ENCODE data around the gene SETD1A.

The SETD1A gene

DNA sequence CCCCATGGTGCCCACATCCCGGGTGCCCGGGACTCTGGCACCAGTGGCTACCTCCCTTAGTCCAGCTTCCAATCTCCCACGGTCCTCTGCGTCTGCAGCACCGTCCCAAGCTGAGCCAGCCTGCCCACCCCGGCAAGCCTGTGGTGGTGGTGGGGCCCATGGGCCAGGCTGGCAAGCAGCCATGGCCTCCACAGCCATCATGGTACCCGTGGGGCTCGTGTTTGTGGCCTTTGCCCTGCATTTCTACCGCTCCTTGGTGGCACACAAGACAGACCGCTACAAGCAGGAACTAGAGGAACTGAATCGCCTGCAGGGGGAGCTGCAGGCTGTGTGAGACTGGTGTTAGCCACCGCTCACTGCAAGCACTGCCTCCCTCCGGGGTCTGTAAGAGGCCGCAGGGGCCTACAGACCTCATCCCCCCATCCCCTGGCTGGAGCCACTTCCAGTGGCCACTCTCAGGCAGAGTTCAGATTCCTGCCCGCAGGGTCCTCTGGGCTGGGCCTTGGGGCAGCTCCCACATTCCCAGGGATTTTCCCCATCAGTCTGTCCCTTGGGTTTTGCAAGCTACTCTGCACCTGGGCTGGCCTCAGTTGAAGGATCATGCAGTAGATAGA lies 3.9 kb upstream of the SETD1A start:
- peak in 1 of 2 donors; percentile 40 for DNase-seq (ENCODE audit: low read depth in 1 of 2, low spot score in 1 of 2)

DNA sequence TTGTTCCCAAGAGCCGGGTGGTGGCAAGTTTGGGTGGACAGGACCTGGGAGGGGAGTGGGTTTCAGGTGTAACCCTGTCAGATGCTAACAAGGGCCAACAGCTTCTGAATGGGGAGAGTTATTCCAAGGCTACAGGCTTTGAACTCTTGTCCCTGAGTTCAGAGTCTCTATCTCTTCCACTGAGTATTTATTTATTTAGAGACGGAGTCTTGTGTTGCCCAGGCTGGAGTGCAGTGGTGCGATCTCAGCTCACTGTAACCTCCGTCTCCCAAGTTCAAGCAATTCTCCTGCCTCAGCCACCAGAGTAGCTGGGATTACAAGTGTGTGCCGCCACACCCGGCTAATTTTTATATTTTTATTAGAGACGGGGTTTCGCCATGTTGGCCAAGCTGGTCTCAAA lies 2.6 kb upstream of the SETD1A start:
- no peak for DNase-seq (ENCODE audit: low read depth in 1 of 2, low spot score in 1 of 2)

DNA sequence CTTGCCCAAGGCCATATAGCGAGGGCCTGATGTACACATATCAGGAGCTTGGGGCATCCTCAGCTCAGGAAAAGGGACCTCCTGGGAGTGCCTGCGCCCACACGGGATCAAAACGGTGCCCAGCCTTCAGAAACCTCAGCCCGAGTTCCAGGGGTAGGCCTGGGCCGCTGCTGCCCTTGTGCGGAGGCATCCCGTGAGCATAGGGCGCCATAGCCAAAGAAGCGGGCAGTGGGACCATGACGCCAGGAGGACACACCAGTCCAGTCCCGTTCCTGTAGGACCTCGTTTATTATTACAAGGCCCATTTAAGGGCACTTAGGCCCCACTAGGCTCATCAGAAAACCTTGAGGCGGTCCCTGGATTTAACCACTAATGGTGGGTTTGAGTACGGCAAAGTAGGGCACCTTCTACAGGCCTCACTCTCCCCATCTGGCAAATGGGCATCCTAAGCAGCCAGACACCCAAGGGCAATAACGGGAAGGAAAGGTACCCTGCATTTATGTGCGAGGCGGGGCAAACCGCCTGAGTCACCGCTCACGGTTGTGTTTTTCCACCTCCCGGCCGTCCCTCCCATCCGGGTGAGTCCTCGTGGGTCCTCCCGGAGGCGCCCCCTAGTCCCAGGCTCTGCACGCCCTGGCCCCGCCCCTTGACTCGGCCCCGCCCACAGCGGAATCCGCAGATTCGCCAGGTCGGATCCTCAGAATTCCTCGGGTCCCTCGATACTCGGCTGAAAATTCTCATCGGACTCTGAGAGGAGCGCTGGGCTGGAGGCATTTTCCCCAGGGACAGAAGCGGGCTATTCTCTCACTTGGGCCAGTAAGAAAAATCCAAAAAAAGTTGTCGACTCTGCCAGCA lies 726 bp upstream of the SETD1A start:
- peak; percentile 77 to 83 for DNase-seq (ENCODE audit: low read depth in 1 of 2, low spot score in 1 of 2)

DNA sequence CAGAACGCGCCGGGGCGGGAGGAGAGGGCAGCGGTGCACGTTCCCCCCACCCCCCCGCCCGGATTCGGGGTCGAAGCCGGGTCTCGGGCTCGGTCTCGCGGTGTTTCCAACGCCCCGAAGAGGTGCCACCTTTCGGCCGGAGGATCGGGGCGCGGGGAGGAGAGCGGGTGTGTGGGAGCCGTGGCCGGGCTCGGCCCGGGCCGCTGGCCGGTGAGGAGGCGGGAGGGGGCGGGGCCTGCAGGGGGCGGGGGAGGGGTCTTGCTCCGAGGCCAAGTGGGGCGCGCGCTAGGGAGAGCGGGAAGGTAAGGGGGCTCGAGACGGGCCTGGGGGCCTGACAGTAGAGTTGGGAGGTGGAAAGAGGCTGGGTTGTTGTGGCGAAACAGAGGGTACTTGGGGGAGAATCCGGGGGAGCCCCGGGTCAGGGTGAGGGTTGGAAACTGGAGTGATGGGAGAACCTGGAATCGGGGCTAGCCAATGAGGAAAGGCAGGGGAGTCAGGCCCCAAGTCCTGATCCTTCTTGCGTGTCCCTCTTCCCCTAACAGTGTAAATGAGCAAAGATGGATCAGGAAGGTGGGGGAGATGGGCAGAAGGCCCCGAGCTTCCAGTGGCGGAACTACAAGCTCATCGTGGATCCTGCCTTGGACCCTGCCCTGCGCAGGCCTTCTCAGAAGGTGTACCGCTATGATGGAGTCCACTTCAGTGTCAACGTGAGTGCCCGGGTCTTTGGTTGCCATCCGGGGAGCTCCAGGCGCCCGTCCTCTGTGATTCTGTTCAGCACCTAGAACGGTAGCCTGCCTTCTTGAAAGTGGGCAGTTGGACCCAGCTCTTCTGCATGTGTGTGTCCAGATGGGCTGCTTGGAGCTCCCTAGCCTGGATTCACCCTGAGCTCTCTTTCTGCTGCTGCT lies 873 bp downstream of the SETD1A start:
- no peak for DNase-seq (ENCODE audit: low read depth in 1 of 2, low spot score in 1 of 2)

DNA sequence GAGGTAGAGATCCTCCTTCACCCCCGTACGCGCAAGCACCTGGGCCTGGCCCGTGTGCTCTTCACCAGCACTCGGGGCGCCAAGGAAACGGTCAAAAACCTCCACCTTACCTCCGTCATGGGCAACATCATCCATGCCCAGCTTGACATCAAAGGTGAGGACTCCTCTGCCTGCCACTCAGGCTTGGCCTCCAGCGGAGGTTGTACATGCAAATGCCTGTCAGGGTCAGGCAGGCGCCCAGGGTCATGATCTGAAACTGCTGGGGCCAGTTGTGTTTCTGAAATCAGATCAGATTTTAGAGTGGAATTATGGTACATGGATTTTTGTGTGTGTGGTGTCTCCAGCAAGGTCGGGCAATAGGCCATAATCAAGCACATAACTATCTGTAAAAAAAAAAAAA lies 3.8 kb downstream of the SETD1A start:
- no peak for DNase-seq (ENCODE audit: low read depth in 1 of 2, low spot score in 1 of 2)

DNA sequence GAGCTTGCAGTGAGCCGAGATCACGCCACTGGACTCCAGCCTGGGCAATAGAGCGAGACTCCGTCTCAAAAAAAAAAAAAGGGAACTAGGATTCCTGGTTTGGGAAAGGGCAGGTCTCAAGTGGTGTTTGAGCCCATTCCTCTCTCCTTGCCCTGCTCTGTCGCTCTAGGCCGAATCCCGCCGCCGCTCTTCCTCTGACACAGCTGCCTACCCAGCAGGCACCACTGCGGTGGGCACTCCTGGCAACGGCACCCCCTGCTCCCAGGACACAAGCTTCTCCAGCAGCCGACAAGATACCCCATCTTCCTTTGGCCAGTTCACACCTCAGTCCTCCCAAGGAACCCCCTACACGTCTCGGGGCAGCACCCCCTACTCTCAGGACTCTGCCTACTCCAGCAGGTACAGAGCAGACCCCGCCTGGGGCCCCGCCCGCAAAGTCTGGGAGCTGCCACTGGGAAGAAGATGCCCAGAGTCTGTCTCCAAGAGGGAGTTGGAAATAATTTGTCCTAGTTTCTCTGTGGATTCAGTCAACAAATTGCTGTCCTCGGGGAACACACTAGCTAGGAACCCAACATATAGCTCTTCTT lies 6.5 kb downstream of the SETD1A start:
- no peak for DNase-seq (ENCODE audit: low read depth in 1 of 2, low spot score in 1 of 2)

DNA sequence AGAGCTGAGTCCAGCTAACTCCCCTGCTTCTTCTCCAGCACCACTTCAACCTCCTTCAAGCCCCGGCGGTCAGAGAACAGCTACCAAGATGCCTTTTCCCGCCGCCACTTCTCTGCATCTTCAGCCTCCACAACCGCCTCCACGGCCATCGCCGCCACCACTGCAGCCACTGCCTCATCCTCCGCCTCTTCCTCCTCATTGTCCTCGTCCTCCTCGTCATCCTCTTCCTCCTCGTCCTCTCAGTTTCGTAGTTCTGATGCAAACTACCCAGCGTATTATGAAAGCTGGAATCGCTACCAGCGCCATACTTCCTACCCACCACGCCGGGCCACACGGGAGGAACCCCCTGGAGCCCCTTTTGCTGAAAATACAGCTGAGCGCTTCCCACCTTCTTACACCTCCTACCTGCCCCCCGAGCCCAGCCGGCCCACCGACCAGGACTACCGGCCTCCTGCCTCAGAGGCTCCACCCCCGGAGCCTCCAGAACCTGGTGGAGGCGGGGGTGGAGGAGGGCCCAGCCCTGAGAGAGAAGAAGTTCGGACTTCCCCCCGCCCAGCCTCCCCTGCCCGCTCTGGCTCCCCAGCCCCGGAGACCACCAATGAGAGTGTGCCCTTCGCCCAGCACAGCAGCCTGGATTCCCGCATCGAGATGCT lies 7.1 kb downstream of the SETD1A start:
- DNase-seq (ENCODE audit: low read depth in 1 of 2, low spot score in 1 of 2), result no peak

DNA sequence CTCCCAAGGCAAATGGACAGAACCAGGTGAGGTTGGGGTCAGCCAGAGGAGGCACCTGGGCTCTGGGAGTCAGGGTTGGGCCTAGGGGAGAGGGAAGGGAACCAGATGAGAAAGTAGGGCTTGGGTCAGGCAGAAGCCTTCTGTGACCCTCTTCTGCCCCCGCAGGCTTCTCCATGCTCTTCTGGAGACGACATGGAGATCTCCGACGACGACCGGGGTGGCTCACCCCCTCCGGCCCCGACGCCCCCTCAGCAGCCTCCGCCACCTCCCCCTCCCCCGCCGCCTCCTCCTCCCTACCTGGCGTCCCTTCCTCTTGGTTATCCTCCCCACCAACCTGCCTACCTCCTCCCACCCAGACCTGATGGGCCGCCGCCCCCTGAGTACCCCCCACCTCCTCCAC lies 7.9 kb downstream of the SETD1A start:
- no peak for DNase-seq (ENCODE audit: low read depth in 1 of 2, low spot score in 1 of 2)

DNA sequence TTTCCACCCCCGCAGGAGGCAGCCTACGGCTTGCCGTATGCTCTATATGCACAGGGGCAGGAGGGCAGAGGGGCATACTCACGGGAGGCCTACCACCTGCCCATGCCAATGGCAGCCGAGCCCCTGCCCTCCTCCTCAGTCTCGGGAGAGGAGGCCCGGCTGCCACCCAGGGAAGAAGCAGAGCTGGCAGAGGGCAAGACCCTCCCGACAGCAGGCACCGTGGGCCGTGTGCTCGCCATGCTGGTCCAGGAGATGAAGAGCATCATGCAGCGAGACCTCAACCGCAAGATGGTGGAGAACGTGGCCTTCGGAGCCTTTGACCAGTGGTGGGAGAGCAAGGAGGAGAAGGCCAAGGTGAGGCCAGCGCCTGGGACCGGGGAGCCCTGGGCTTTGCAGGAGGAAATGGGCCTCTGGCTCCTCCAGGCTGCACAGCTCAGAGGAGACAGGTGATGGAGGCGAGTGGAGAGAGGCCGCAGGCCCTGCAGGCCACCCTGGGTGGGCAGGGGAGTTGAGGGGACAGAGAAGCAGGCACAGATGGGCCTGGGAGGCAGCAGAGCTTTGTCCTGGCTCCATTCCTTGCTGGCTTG lies 8.6 kb downstream of the SETD1A start:
- DNase-seq (ENCODE audit: low read depth in 1 of 2, low spot score in 1 of 2), result no peak

DNA sequence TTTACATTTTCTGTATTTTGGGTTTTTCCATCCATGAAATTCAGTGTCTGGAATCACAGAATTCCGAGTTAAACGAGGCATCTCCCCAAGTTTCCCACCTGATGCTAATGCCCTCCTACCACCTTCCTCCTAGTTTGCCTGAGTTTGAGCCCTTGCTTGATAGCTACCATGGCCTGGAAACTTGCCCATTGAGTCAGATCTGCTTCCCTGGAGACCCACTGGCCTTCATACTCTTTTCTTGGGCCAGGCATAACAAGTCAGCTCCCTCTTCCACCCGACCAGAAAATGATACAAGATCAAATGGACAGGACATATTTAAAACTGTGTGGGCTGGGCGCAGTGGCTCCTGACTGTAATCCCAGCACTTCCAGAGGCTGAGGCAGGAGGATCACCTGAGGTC lies 10.2 kb downstream of the SETD1A start:
- DNase-seq (ENCODE audit: low read depth in 1 of 2, low spot score in 1 of 2), result no peak

DNA sequence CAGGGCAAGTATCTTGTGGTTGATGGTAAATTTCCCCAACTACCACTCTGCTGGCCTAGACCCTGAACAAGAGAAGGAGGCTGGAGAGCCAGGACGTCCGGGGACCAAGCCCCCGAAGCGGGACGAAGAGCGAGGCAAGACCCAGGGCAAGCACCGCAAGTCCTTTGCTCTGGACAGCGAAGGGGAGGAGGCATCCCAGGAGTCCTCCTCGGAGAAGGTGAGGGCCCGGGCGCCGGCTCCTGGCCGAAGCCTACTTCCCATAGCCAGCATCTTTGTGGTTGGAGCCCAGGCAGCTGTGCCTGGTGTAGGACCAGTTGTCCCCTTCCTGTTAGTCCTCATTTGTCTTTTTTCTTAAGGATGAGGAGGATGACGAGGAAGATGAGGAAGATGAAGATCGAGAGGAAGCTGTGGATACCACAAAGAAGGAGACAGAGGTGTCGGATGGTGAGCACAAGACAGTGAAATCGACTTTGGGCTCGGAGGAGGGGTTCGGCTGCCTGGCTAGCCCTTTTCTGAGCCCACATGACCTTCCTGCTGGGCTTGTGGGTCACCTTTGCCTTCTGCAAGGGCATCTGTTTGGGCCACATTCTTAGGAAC lies 11.8 kb downstream of the SETD1A start:
- DNase-seq (ENCODE audit: low read depth in 1 of 2, low spot score in 1 of 2), result no peak

DNA sequence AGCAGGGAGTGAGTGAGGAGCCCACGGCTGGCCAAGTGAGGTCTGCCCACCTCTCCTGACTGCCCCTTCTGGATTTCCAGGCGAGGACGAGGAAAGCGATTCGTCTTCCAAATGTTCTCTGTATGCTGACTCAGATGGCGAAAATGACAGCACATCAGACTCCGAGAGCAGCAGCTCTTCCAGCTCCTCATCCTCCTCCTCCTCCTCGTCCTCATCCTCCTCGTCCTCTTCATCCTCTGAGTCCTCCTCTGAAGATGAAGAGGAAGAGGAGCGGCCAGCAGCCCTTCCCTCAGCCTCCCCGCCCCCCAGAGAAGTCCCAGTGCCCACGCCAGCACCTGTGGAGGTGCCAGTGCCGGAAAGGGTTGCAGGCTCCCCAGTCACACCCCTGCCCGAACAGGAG lies 13.7 kb downstream of the SETD1A start:
- DNase-seq (ENCODE audit: low read depth in 1 of 2, low spot score in 1 of 2), result no peak

DNA sequence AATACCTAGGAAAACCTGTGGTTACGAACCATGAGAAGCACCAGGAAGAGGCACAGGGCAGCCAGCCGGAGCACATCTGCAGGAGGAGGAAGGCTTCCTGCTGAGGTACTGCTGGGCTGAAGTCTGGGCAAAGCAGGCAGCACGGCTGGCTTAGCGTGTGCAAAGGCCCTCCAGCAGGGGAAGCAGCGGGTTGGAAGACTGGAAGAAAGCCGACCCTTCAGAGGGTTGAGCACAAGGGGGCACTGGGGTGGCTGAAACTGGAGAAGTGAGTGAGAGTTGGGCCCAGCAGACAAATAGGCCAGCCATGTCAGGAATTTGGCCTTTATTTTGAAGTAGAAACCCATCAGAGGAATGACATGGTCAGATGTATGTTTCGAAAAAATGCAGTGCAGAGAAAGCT lies 15.3 kb downstream of the SETD1A start:
- no peak for DNase-seq (ENCODE audit: low read depth in 1 of 2, low spot score in 1 of 2)

DNA sequence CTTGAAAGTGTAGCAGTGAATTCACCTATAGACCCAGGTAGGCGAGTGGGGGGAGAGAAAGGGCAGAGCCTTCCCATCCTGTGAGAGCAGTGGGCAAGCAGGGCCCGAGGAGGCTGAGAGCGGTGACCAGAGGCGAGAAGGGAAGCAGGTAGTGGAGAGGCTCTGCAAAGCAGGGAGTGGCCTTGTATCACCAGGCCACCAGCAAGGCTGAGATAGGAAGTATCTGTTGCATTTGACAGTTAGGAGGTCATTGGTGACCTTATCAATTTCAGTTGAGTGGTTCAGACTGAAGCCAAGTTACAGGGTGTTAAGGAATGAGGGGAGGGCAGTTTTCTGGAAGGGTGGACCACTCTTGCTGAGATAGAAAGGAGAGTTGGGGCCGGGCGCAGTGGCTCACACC lies 16.8 kb downstream of the SETD1A start:
- no peak for DNase-seq (ENCODE audit: low read depth in 1 of 2, low spot score in 1 of 2)

DNA sequence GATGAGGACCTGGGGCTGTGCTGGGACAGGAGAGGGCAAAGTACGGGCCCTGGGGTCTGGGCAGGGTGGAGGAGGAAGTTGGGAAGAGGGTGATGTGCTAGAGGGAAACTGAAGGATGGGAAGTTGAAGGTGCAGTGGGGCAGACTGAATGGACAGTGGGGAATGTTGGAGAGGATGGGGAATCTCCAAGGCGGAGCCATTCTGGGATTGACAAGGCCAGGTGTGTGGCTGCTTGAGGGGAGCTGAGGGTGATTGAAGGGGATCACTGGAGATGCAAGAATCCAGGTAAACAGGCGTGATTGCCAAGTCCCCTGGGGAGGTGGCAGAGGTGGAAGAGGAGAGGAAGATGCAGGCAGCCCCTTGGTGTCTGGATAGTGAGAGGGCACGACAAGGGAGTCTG lies 18.9 kb downstream of the SETD1A start:
- DNase-seq (ENCODE audit: low read depth in 1 of 2, low spot score in 1 of 2), result no peak

DNA sequence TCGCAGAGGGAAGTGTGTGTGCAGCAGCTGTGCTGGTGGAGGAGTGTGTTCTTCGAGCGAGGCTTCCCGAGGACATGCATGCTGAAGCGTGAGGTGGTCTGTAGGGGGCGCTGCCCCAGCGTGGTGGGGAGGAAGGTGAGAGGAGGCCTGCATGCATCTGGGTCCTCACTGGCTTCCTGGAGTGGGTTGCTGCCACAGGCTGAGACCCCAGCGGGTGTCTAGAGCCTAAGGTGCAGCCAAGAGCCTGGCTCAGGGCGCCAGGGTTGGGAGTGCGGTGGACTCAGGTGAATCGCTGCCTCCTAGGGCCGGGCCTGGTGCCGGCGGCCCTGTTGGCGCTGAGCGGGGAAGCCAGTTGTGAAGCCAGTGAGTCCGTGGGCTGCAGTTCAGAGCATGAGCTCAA lies 19.9 kb downstream of the SETD1A start:
- no peak for DNase-seq (ENCODE audit: low read depth in 1 of 2, low spot score in 1 of 2)

DNA sequence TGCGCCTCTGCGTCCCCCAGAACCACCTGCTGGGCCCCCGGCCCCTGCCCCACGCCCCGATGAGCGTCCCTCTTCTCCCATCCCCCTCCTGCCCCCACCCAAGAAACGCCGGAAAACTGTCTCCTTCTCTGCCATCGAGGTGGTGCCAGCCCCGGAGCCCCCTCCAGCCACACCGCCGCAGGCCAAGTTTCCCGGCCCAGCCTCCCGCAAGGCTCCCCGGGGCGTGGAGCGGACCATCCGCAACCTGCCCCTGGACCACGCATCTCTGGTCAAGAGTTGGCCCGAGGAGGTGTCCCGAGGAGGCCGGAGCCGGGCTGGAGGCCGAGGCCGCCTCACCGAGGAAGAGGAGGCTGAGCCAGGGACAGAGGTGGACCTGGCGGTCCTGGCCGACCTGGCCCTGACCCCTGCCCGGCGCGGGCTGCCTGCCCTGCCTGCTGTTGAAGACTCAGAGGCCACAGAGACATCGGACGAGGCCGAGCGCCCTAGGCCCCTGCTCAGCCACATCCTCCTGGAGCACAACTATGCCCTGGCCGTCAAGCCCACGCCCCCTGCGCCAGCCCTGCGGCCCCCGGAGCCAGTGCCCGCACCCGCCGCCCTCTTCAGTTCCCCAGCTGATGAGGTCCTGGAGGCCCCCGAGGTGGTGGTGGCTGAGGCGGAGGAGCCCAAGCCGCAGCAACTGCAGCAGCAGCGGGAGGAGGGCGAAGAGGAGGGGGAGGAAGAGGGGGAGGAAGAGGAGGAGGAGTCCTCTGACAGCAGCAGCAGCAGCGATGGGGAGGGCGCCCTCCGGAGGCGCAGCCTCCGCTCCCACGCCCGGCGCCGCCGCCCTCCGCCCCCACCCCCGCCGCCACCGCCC lies 21.8 kb downstream of the SETD1A start:
- no peak for DNase-seq (ENCODE audit: low read depth in 1 of 2, low spot score in 1 of 2)

DNA sequence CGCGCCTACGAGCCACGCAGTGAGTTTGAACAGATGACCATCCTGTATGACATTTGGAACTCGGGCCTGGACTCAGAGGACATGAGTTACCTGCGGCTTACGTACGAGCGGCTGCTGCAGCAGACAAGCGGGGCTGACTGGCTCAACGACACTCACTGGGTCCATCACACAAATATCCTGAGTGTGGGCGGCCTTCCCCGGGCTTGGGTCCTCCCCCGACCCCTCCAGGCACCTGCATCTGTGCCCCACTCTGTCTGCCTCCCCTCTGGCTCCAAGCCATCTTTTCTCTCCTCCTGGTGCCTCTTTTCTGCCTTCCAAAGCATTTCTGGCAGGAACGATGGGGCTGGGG lies 22.4 kb downstream of the SETD1A start:
- no peak for DNase-seq (ENCODE audit: low read depth in 1 of 2, low spot score in 1 of 2)

DNA sequence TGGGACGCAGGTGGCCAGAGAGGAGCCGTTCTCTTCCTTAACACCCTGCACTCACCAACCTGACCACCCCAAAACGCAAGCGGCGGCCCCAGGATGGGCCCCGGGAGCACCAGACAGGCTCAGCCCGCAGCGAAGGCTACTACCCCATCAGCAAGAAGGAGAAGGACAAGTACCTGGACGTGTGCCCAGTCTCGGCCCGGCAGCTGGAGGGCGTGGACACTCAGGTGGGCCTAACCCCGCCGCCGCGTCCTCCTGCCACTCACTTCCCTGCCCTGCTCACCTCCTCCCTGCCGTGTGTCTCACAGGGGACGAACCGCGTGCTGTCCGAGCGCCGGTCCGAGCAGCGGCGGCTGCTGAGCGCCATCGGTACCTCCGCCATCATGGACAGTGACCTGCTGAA lies 22.9 kb downstream of the SETD1A start:
- DNase-seq (ENCODE audit: low read depth in 1 of 2, low spot score in 1 of 2), result no peak
